ENCODE measurements around the gene EMP2.
"Not testable (repeated sequence)": the region's sequence is repeated elsewhere in the genome, so short reads cannot be mapped to it uniquely, and the experiment has no call there.

Gene EMP2

GRCh38 chr16:10519297-10519696 lies 61.1 kb downstream of the EMP2 start:
- DNase-seq, result no peak

GRCh38 chr16:10518479-10519041 lies 61.8 kb downstream of the EMP2 start:
- DNase-seq, result no peak

- DNase-seq, result no peak
Observed at GRCh38 chr16:10517868-10518267, 62.5 kb downstream of the EMP2 start.

- DNase-seq, result peak; percentile 64
Observed at GRCh38 chr16:10514369-10515055, 65.9 kb downstream of the EMP2 start.

GRCh38 chr16:10511829-10512228 lies 68.6 kb downstream of the EMP2 start:
- no peak for DNase-seq

GRCh38 chr16:10510279-10510678 lies 70.1 kb downstream of the EMP2 start:
- DNase-seq, result no peak

GRCh38 chr16:10509534-10510025 lies 70.8 kb downstream of the EMP2 start:
- peak; percentile 81 for DNase-seq

- DNase-seq, result not testable (repeated sequence)
Observed at GRCh38 chr16:10505286-10505685, 75.1 kb downstream of the EMP2 start.

GRCh38 chr16:10504404-10504885 lies 76.0 kb downstream of the EMP2 start:
- no peak for DNase-seq

- DNase-seq, result no peak
Observed at GRCh38 chr16:10502776-10503175, 77.6 kb downstream of the EMP2 start.

GRCh38 chr16:10501016-10501607 lies 79.3 kb downstream of the EMP2 start:
- no peak for DNase-seq

- no peak for DNase-seq
Observed at GRCh38 chr16:10500582-10500981, 79.8 kb downstream of the EMP2 start.

GRCh38 chr16:10497132-10498101 lies 83.0 kb downstream of the EMP2 start:
- no peak for DNase-seq

- no peak for DNase-seq
Observed at GRCh38 chr16:10495031-10495345, 85.4 kb downstream of the EMP2 start.

GRCh38 chr16:10494343-10495030 lies 85.9 kb downstream of the EMP2 start:
- DNase-seq, result no peak

- no peak for DNase-seq
Observed at GRCh38 chr16:10493276-10493675, 87.1 kb downstream of the EMP2 start.

GRCh38 chr16:10490141-10490540 lies 90.3 kb downstream of the EMP2 start:
- no peak for DNase-seq

GRCh38 chr16:10485698-10486382 lies 94.6 kb downstream of the EMP2 start:
- no peak for DNase-seq

GRCh38 chr16:10485159-10485558 lies 95.2 kb downstream of the EMP2 start:
- no peak for DNase-seq

- no peak for DNase-seq
Observed at GRCh38 chr16:10480151-10480550, 100.2 kb downstream of the EMP2 start.

Data from CD4-positive, alpha-beta T cell treated with Interleukin-17A for 1 hour (primary cell).